Measurements from ENCODE around the gene PPFIBP2.
"Not testable (repeated sequence)": the region's sequence is repeated elsewhere in the genome, so short reads cannot be mapped to it uniquely, and the experiment has no call there.

PPFIBP2 gene

GRCh38 chr11:7638710-7639642 lies 125.2 kb downstream of the PPFIBP2 start:
- DNase-seq = no peak

- no peak for DNase-seq
These were observed 125.8 kb downstream of the PPFIBP2 start for GRCh38 chr11:7639643-7640025.

GRCh38 chr11:7640816-7641215 lies 127.0 kb downstream of the PPFIBP2 start:
- no peak for DNase-seq

GRCh38 chr11:7642747-7643146 lies 128.9 kb downstream of the PPFIBP2 start:
- no peak for DNase-seq

- DNase-seq = no peak
These were observed 129.5 kb downstream of the PPFIBP2 start for GRCh38 chr11:7643314-7643713.

GRCh38 chr11:7645206-7645605 lies 131.4 kb downstream of the PPFIBP2 start:
- DNase-seq = no peak

GRCh38 chr11:7646866-7647265 lies 133.1 kb downstream of the PPFIBP2 start:
- no peak for DNase-seq

GRCh38 chr11:7648264-7648663 lies 134.5 kb downstream of the PPFIBP2 start:
- DNase-seq = no peak

- DNase-seq = no peak
These were observed 137.3 kb downstream of the PPFIBP2 start for GRCh38 chr11:7651140-7651551.

- DNase-seq = no peak
These were observed 137.9 kb downstream of the PPFIBP2 start for GRCh38 chr11:7651700-7652099.

- no peak for DNase-seq
These were observed 140.5 kb downstream of the PPFIBP2 start for GRCh38 chr11:7654195-7654705.

- no peak for DNase-seq
These were observed 141.7 kb downstream of the PPFIBP2 start for GRCh38 chr11:7655253-7656217.

- no peak for DNase-seq
These were observed 142.9 kb downstream of the PPFIBP2 start for GRCh38 chr11:7656704-7657103.

GRCh38 chr11:7657306-7658025 lies 143.7 kb downstream of the PPFIBP2 start:
- DNase-seq = peak in 1 of 2 experiments; percentile 8

- DNase-seq = not testable (repeated sequence)
These were observed 149.7 kb downstream of the PPFIBP2 start for GRCh38 chr11:7663531-7663930.

GRCh38 chr11:7664867-7665266 lies 151.1 kb downstream of the PPFIBP2 start:
- no peak for DNase-seq

- peak in 1 of 2 experiments; percentile 57 for DNase-seq
These were observed 151.9 kb downstream of the PPFIBP2 start for GRCh38 chr11:7665473-7666291.

- DNase-seq = no peak
These were observed 152.6 kb downstream of the PPFIBP2 start for GRCh38 chr11:7666292-7666866.

GRCh38 chr11:7667460-7667859 lies 153.7 kb downstream of the PPFIBP2 start:
- no peak for DNase-seq

GRCh38 chr11:7668464-7668863 lies 154.7 kb downstream of the PPFIBP2 start:
- no peak for DNase-seq

GRCh38 chr11:7668911-7669310 lies 155.1 kb downstream of the PPFIBP2 start:
- DNase-seq = no peak

Measured in SW 1271 (cell line).